GM23248 (cell line): ENCODE results near the gene USP37. TPM values are rescaled to one million over a fixed set of nuclear protein-coding genes. Genes with fewer than 3 reads are reported as not detected.
"Not testable (repeated sequence)": the region's sequence is repeated elsewhere in the genome, so short reads cannot be mapped to it uniquely, and the experiment has no call there.

Experiments used
- DNase-seq: peaks from one replicate; pipeline ENCODE4 v3.0.0-alpha.2; 2015
- H2AFZ ChIP-seq: fragments of 200-600 bp; sonication (generic); 2 replicates; pipeline ENCODE4 v1.6.1; 2016; ENCODE audit warnings: antibody characterized with exemption
- H3F3A ChIP-seq: fragments of 200-600 bp; sonication (generic); 2 replicates; pipeline ENCODE4 v1.6.1; 2016; ENCODE audit warnings: mild to moderate bottlenecking, antibody characterized with exemption, mixed run types; ENCODE audit not compliant: insufficient read depth
- H3K27ac ChIP-seq: fragments of 200-600 bp; sonication (generic); 2 replicates; pipeline ENCODE4 v1.5.1; 2016; ENCODE audit warnings: mild to moderate bottlenecking
- H3K27me3 ChIP-seq: fragments of 200-600 bp; sonication (generic); replicated peaks from 2 replicates; pipeline ENCODE4 v1.6.1; 2016; ENCODE audit warnings: mild to moderate bottlenecking; ENCODE audit not compliant: insufficient read depth
- H3K36me3 ChIP-seq: fragments of 200-600 bp; sonication (generic); 2 replicates; pipeline ENCODE4 v1.6.1; 2016; ENCODE audit warnings: low read depth, mild to moderate bottlenecking
- H3K4me1 ChIP-seq: fragments of 200-600 bp; sonication (generic); 2 replicates; pipeline ENCODE4 v1.6.1; 2016; ENCODE audit warnings: mild to moderate bottlenecking; ENCODE audit not compliant: insufficient read depth
- H3K4me2 ChIP-seq: fragments of 200-600 bp; sonication (generic); one replicate; pipeline ENCODE4 v1.6.1; 2016; ENCODE audit warnings: mild to moderate bottlenecking; ENCODE audit not compliant: unreplicated experiment
- H3K4me3 ChIP-seq: fragments of 200-600 bp; sonication (generic); 2 replicates; pipeline ENCODE4 v1.5.1; 2016; ENCODE audit warnings: mild to moderate bottlenecking
- H3K79me2 ChIP-seq: fragments of 200-600 bp; sonication (generic); 2 replicates; pipeline ENCODE4 v1.6.1; 2016; ENCODE audit warnings: mild to moderate bottlenecking; ENCODE audit not compliant: insufficient read depth
- H3K9ac ChIP-seq: fragments of 200-600 bp; sonication (generic); 2 replicates; pipeline ENCODE4 v1.6.1; 2016; ENCODE audit warnings: mild to moderate bottlenecking
- H3K9me2 ChIP-seq: fragments of 200-600 bp; sonication (generic); 2 replicates; pipeline ENCODE4 v1.6.1; 2016; ENCODE audit warnings: mixed run types, mild to moderate bottlenecking, moderate library complexity; ENCODE audit not compliant: insufficient read depth
- H3K9me3 ChIP-seq: fragments of 200-600 bp; sonication (generic); one replicate; pipeline ENCODE4 v1.6.1; 2017; ENCODE audit warnings: low read depth
- H4K20me1 ChIP-seq: fragments of 200-600 bp; sonication (generic); 2 replicates; pipeline ENCODE4 v1.6.0; 2016; ENCODE audit not compliant: insufficient read depth
- EZH2 ChIP-seq: fragments of 200-600 bp; sonication (generic); IDR thresholded peaks from 2 replicates; pipeline ENCODE4 v1.6.1; 2018; ENCODE audit warnings: antibody characterized with exemption, mild to moderate bottlenecking; ENCODE audit not compliant: insufficient read depth, poor library complexity, severe bottlenecking
- EZH2phosphoT487 ChIP-seq: fragments of 200-600 bp; sonication (generic); IDR thresholded peaks from 2 replicates; pipeline ENCODE4 v1.6.1; 2018; ENCODE audit warnings: antibody characterized with exemption, moderate library complexity, mild to moderate bottlenecking, low read depth; ENCODE audit not compliant: insufficient read depth
- WGBS, 2 experiments: methylation state at CpG; one replicate each; pipeline ENCODE4 v1.1.6; 2015 to 2017; ENCODE audit warnings: low lambda C conversion rate in 2 of 2, low coverage in 1 of 2; ENCODE audit errors: missing lambda C conversion rate in 2 of 2; 5-methylcytosine and 5-hydroxymethylcytosine counted together
- in situ Hi-C: fragments of 300-500 bp; cut with MboI; formaldehyde crosslinking; loops from 2 replicates; pipeline ENCODE4 v1.15.0; 2020
- polyA plus RNA-seq: library from polyadenylated mRNA; unstranded; fragments of >200 nt; fragmentation: Nextera tagmentation; extraction: Ambion mirVana; gene quantifications from 2 replicates; pipeline ENCODE4 v1.2.1, GENCODE V29; 2016
- total RNA-seq: library from RNA; depleted of rRNA; stranded (reverse); fragments of >200 nt; shearing (Covaris generic); gene quantifications from 2 replicates; pipeline ENCODE4 v1.2.3, GENCODE V29; 2014

Gene USP37
- total and polyA plus RNA-seq, 2 experiments from 2014 or later = 5.0 to 6.6 TPM

DNA sequence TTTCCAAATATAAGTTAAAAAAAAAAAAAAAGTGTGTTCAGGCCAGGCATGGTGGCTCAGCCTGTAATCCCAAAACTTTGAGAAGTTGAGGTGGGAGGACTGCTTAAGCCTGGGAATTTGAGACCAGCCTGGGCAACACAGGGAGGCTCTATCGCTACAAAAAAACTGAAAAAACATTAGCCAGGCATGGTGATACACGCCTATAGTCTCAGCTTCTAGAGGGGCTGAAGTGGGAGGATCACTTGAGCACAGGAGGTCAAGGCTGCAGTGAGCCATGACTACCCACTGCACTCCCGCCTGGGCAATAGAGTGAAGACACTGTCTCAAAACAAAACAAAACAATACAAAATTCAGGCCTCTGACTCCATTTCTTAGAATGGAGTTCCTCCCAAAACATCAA, 9.2 kb downstream of the USP37 start:
- H3K4me1 ChIP-seq = peaks cover 7% of the 10 kb centered on the region
- H3K27me3 ChIP-seq = no peaks in the 10 kb centered on the region
- no peak overlapping the region for H3K4me2 ChIP-seq
- DNase-seq = no peak
- H3K9me2 ChIP-seq = no peaks in the 10 kb centered on the region
- no peak overlapping the region for H3K9ac ChIP-seq
- WGBS, 2 experiments = 96 to 100% methylated on average over 3 of the region's 3 CpGs
- no peak overlapping the region for H3K27ac ChIP-seq
- no peak overlapping the region for H2AFZ ChIP-seq
- H3F3A ChIP-seq = peaks cover 18% of the 10 kb centered on the region
- H3K9me3 ChIP-seq = no peaks in the 10 kb centered on the region
- H4K20me1 ChIP-seq = no peaks in the 10 kb centered on the region
- TF ChIP-seq EZH2 (no peak), EZH2phosphoT487 (no peak)
- in situ Hi-C loops = no loop called here
- H3K79me2 ChIP-seq = peaks cover 29% of the 10 kb centered on the region
- H3K4me3 ChIP-seq = no peak overlapping the region
- peaks cover 26% of the 10 kb centered on the region for H3K36me3 ChIP-seq

DNA sequence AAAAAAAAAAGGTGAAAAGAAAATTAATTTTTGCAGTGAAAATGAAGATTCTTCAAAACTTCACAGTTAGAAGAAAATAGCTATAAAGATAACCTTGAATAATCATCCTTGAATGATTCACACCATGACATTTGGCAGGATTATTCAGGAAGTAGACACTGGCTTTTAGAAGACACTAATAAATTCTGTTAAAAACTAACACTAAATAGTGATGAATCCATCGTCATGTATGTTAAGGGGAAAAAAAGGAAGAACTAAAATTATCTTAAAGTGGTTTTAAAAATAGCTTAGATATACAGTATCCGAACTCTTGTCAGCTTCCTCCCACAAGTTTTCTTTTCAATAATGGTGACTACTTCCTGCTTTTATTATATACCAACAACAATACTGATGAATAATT, 10.2 kb downstream of the USP37 start:
- Histone ChIP-seq H2AFZ (no peak overlapping the region), H4K20me1 (no peaks in the 10 kb centered on the region), H3F3A (peaks cover 18% of the 10 kb centered on the region), H3K36me3 (peaks cover 35% of the 10 kb centered on the region), H3K79me2 (peaks cover 19% of the 10 kb centered on the region), H3K27ac (peak overlapping the region; percentile 16; the same call in 1 of the 2 replicates), H3K27me3 (no peaks in the 10 kb centered on the region), H3K9ac (no peak overlapping the region), H3K9me3 (no peaks in the 10 kb centered on the region), H3K9me2 (no peaks in the 10 kb centered on the region), H3K4me2 (no peak overlapping the region), H3K4me3 (no peak overlapping the region), H3K4me1 (peaks cover 7% of the 10 kb centered on the region)
- 55 to 70% methylated on average over 2 of the region's 2 CpGs for WGBS, 2 experiments
- in situ Hi-C loops = no loop called here
- DNase-seq = peak; percentile 31
- TF ChIP-seq EZH2phosphoT487 (no peak), EZH2 (no peak)

DNA sequence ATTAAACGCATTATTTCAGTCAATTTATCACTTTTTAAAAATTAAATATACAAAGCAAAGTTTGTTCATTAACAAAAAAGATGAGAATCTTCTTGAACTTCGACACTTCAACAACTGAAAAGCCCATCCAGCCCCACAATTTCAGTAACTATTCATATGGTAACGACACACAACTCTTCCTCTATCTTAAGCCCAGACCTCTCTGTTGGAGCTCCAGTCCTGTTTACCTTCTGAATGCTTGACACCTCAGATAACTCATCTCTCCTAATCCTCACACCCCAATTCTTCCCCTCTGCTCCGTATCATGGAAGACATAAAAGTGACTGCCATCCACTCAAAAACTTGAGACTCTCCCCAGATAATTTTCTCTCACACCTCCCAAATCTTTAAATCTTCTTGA, 12.6 kb downstream of the USP37 start:
- in situ Hi-C loops = no loop called here
- H3K4me2 ChIP-seq = no peak overlapping the region
- TF ChIP-seq EZH2 (no peak), EZH2phosphoT487 (no peak)
- H3K4me3 ChIP-seq = no peak overlapping the region
- H3K9me3 ChIP-seq = no peaks in the 10 kb centered on the region
- H3K36me3 ChIP-seq = peaks cover 48% of the 10 kb centered on the region
- peaks cover 18% of the 10 kb centered on the region for H3F3A ChIP-seq
- 0 out of 2 replicates have a peak, but pooled peaks cover 6% of the 10 kb centered on the region for H3K79me2 ChIP-seq
- no peak overlapping the region for H3K9ac ChIP-seq
- H4K20me1 ChIP-seq = no peaks in the 10 kb centered on the region
- no peak overlapping the region for H2AFZ ChIP-seq
- no peaks in the 10 kb centered on the region for H3K9me2 ChIP-seq
- H3K4me1 ChIP-seq = peaks cover 7% of the 10 kb centered on the region
- no peak overlapping the region for H3K27ac ChIP-seq
- no peaks in the 10 kb centered on the region for H3K27me3 ChIP-seq
- no peak for DNase-seq
- 92 to 95% methylated on average over 4 of the region's 4 CpGs for WGBS, 2 experiments

DNA sequence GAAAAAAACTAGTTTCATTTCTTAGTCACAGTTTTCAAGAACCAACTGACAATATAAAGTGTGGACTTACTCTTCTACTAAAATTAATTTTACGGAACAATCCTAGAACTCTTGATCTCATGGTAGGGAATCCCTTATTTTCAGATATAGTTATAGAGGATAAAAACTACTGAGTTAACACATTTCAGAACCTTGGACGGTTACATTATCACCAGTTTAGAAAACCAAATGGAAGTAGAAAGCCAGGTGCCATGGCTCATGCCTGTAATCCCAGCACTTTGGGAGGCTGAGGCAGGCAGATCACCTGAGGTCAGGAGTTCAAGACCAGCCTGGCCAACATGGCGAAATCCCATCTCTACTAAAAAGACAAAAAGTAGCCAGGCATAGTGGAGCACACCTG, 13.9 kb downstream of the USP37 start:
- H3K9me3 ChIP-seq, H3K27ac ChIP-seq, H3K79me2 ChIP-seq, H2AFZ ChIP-seq, H3K9ac ChIP-seq, H4K20me1 ChIP-seq, H3K27me3 ChIP-seq, H3K4me2 ChIP-seq, H3K4me1 ChIP-seq, H3K9me2 ChIP-seq, DNase-seq, in situ Hi-C loops, H3K4me3 ChIP-seq: not testable (repeated sequence)
- H3F3A ChIP-seq = peaks cover 14% of the 10 kb centered on the region
- H3K36me3 ChIP-seq = peaks cover 39% of the 10 kb centered on the region
- 96 to 97% methylated on average over 3 of the region's 3 CpGs for WGBS, 2 experiments

DNA sequence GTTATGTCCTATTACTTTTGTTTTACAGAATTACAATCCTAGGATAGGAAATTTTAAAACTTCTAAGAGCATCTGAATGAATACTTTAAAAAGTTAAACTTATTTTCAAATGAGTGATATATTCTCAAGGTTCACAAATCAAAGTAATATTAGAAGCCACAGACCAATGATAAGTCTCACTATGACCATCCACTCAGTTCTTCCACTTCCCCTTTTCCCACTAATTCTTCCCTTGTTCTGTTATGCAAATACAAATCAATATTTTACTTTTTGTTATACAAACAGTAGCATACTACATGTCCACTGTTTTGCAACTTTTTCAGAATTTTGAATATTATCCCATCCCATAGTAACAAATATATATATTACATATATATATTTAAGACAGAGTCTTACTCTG, 20.2 kb downstream of the USP37 start:
- H3K4me1 ChIP-seq = no peaks in the 10 kb centered on the region
- no peaks in the 10 kb centered on the region for H3K79me2 ChIP-seq
- no peaks in the 10 kb centered on the region for H3K9me2 ChIP-seq
- H3K9ac ChIP-seq = no peak overlapping the region
- no peak overlapping the region for H3K27ac ChIP-seq
- no peaks in the 10 kb centered on the region for H3K9me3 ChIP-seq
- no peak for TF ChIP-seq EZH2phosphoT487
- TF ChIP-seq EZH2 = no peak
- H3K27me3 ChIP-seq = no peaks in the 10 kb centered on the region
- no peak overlapping the region for H2AFZ ChIP-seq
- DNase-seq = no peak
- no peak overlapping the region for H3K4me2 ChIP-seq
- H3K4me3 ChIP-seq = no peak overlapping the region
- no peaks in the 10 kb centered on the region for H3F3A ChIP-seq
- peaks cover 32% of the 10 kb centered on the region for H3K36me3 ChIP-seq
- no peaks in the 10 kb centered on the region for H4K20me1 ChIP-seq
- in situ Hi-C loops = no loop called here
